ENCODE results near the gene HCN2.
A peak's percentile ranks its signal among the peaks of the same experiment; 100 is the strongest.

Gene HCN2

DNA sequence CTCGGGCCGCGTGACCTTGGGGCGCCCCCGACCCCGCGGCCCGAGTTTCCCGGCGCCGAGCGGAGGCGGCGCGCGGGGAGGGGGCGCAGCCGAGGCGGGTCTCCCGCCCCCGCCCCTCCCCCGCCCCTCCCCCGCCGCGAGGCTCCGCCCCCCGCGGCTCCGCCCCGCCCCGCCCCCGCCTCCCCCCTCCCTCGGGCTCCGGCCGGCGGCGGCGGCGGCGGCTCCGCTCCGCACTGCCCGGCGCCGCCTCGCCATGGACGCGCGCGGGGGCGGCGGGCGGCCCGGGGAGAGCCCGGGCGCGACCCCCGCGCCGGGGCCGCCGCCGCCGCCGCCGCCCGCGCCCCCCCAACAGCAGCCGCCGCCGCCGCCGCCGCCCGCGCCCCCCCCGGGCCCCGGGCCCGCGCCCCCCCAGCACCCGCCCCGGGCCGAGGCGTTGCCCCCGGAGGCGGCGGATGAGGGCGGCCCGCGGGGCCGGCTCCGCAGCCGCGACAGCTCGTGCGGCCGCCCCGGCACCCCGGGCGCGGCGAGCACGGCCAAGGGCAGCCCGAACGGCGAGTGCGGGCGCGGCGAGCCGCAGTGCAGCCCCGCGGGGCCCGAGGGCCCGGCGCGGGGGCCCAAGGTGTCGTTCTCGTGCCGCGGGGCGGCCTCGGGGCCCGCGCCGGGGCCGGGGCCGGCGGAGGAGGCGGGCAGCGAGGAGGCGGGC lies at the start of gene HCN2:
Gene HCN2, plus strand, starts transcription at position 189 of the 703 bp plus-strand sequence. Its CDS starts 65 bp downstream, at position 254.
- DNase-seq: no peak

DNA sequence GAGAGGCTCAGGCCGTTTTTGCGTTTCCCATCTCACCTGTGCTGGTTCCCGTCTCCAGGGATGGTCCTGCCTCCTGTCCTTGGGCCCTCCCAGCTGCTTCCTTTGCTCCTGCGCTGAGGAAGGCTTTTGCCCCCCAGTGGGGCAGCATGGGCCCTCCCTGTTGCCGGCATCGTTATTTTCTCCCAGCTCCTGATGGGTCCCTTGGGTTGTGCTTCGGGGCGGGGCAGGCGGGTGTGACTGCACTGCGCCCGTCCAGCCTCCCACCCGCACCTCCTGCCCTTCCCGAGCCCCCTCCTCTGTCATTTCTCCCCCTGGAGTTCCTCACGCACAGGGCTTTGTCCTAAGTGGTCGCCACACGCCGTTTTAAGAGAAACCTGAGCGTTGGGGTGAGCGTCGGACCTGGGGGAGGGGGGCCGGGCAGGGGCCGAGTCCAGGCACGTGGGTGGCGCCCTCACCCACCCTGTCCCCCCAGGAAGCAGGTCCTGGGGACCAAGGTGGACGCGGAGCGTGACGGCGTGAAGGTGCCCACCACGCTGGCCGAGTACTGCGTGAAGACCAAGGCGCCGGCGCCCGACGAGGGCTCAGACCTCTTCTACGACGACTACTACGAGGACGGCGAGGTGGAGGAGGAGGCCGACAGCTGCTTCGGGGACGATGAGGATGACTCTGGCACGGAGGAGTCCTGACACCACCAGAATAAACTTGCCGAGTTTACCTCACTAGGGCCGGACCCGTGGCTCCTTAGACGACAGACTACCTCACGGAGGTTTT lies 48.6 kb upstream of the HCN2 start:
- no peak for DNase-seq

DNA sequence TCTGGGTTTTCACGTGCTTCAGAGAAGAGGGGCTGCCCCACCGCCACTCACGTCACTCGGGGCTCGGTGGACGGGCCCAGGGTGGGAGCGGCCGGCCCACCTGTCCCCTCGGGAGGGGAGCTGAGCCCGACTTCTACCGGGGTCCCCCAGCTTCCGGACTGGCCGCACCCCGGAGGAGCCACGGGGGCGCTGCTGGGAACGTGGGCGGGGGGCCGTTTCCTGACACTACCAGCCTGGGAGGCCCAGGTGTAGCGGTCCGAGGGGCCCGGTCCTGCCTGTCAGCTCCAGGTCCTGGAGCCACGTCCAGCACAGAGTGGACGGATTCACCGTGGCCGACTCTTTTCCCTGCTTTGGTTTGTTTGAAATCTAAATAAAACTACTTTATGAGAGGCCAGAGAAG lies 48.0 kb upstream of the HCN2 start:
- no peak for DNase-seq

DNA sequence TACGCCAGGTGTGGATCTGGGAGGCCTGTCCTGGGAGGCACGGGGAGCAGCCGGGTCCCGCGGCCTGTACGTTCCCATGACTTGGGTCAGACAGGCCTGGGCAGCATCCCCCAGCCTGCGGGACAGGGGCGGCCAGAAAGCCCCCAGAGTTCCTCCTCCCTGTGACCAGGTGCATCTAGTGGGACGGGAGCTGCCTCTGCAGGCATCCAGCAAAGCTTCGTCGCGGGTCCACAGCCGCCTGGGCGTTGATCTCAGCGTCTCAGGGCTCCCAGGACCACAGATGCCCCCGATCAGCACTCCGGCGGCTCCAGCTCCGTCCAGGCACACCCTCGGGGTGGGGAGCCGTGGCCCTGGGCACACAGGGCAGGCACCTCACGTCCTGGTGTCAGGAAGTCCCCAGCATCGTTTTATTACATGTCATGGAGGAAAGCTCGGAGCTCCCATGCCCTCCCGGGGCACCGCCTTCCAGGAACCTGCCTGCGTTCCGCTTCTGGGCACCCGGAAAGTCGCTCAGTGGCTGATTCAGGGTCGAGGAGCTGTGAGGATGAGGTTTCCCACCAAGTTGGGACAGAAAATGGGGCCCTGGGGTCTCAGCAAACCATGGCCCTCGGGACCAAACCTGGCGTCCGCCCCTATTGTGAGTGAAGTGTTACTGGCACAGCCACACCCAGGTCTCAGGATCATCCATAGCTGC lies 47.4 kb upstream of the HCN2 start:
- DNase-seq: no peak

DNA sequence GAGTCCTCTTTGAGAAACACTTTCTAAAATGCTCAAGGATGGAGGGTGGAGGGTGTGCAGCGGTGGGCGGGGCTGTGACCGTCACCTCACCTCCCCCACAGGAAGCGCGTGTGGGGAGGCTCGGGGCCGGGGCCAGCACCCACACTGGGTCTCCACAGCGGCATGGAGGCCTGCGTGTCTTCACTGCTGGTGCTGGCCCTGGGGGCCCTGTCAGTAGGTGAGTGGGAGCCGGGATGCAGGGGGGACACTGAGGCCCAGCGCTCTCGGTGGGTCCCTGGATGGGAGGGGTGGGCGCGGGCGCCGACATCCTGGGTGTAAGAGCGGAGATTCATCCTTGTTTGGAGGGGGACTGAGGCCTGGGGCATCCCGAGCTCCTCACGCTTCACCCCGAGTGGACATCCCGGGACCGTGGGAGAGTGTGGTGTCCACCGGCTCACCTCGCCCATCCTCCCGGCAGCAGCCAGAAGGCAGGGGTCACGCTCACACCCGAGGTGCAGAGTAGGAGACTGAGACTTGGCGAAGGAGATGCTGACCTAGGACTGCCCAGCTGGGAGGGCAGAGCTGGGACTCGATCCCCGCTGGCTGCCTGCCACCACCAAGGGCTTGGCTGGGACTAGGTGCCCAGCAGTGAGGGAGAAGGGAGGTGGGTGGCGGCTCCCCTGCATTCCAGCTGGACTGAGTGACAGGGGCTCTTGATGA lies 45.6 kb upstream of the HCN2 start, which contains the start of gene GZMM:
Gene GZMM, plus strand, starts transcription at position 144 of the 699 bp plus-strand sequence. Its CDS starts 19 bp downstream, at position 163.
- DNase-seq: peak; percentile 72

DNA sequence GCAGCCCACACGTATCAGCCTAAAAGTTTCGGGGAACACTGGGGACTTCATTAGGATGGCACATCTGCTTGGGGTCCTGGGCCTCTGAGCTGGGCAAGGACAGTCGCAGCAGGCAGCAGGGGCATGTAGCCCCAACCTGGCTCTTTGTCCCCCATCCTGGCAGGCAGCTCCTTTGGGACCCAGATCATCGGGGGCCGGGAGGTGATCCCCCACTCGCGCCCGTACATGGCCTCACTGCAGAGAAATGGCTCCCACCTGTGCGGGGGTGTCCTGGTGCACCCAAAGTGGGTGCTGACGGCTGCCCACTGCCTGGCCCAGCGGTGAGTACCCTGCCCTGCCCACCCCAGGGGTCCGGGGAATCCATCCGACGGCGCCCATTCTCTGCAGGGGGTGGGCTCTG lies 42.6 kb upstream of the HCN2 start:
- DNase-seq: no peak

DNA sequence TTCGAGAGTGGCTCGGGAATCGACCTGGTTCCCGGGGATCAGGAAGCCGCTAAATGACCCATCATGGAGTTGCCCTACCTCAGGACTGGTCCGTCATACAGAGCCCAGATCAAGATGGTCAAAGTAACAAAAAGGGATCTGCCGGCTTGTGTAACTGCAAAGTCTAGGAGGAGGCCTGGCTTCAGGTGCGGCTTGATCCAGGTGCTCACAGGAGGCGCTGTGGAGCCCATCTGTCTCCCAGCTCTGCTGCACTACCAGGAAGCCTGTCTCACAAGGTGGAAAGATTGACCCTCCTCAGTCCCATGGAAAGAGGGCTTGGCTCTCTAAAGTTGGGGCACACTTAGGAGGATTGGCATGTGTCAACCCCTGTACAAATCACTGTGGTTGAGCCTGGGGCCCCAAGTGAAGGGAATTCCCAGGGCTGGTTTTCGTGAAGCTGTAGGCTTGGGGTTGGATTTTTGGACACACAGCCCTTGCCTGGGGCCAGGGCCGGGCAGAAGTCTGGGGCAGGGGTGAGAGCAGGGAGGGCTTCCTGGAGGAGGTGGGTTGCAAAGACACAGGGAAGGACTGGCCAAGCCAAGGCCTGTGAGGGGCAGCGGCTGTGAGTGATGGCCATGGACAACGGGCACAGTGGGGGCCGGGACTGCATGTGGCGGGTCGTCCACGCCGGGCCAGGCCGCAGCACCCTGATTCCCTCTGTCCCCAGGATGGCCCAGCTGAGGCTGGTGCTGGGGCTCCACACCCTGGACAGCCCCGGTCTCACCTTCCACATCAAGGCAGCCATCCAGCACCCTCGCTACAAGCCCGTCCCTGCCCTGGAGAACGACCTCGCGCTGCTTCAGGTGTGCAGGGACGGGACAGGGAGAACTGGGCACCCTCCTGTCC lies 41.6 kb upstream of the HCN2 start:
- no peak for DNase-seq

DNA sequence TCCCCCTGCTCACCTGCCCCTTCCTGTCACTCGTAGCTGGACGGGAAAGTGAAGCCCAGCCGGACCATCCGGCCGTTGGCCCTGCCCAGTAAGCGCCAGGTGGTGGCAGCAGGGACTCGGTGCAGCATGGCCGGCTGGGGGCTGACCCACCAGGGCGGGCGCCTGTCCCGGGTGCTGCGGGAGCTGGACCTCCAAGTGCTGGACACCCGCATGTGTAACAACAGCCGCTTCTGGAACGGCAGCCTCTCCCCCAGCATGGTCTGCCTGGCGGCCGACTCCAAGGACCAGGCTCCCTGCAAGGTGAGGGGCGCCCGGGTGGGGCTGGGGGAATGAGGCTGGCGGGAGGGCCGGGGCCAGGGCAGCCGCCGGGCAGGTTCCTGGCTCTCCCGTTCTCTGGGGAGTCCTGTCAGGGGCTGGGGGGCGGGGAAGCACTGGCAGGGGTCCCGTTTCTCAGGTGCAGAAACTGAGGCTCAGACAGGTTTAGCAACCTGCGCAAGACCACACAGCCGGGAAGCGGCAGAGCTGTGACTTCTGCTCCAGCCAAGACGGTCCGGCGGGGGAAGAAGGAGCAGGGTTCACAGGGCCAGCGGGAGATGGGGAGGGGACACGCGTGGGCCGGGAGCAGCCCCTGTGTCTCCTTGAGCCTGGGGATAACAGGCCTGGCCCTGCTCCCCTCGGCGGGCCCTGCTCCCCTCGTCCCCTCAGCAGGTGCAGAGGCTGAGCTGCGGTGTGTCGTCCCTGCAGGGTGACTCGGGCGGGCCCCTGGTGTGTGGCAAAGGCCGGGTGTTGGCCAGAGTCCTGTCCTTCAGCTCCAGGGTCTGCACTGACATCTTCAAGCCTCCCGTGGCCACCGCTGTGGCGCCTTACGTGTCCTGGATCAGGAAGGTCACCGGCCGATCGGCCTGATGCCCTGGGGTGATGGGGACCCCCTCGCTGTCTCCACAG lies 40.5 kb upstream of the HCN2 start:
- no peak for DNase-seq

DNA sequence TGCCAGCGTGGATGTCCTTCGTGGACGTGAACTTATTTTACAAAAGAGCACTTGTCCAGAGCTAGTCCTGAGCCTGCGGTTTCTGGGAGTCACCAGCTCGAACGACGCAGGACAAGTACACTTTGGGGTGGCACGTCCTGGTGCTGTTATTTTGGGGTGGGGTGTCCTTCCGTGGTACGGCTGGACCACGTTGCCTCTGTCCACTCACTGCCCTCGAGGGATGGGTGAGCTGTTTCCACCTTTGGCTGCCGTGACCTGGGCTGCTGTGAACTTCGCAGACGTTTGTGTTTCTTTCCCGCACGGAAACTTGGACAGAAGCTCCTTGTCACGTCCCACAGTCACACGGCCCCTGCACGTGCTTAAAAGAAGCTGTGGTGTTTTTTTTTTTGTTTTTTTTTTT lies 34.9 kb upstream of the HCN2 start:
- no peak for DNase-seq

DNA sequence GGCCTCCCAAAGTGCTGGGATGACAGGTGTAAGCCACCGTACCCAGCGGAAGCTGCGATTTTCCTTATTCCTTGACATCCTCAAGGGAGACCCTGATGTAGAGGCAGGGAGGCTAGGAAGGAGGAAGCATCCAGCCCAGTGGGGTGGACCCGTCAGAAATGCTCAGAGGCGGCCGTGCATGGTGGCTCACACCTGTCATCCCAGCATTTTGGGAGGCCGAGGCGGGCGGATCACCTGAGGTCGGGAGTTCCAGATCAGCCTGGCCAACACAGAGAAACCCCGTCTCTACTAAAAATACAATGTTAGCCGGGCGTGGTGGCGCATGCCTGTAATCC lies 34.2 kb upstream of the HCN2 start:
- DNase-seq: no peak

DNA sequence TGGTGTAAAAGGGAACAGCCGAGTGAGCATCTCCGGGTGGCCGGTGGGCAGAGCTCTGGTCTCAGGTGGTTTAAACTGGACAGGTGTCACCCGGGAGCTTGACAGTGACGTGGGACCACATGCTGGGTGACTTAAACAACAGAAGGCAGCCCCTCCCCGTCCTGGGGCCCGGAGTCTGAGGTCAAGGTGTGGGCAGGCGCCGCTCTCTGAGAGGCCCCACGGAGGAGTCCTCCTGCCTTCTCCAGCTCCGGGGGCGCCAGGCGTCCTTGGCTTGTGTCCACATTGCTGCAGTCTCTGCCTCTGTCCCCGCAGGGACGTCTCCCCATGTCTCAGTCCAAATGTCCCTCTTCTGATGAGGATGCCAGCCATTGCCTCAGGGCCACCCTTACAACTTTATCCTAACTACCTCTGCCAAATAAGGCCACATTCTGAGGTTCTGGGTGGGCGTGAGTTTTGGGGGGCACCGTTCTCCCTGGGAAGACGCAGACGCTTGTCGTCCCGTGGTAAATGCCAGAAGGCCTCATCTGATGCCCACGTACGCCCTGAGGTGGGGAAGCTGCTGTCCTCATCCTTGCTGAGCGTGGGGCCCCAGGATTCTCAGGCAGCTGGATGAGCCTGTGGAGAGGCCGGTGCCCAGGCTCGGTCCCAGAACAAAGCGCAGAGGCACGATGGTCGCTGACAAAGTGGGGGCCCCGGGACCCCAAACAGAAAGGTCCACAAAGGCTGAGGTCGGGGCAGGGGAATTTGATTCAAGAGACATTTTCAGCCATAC lies 32.9 kb upstream of the HCN2 start:
- DNase-seq: no peak

DNA sequence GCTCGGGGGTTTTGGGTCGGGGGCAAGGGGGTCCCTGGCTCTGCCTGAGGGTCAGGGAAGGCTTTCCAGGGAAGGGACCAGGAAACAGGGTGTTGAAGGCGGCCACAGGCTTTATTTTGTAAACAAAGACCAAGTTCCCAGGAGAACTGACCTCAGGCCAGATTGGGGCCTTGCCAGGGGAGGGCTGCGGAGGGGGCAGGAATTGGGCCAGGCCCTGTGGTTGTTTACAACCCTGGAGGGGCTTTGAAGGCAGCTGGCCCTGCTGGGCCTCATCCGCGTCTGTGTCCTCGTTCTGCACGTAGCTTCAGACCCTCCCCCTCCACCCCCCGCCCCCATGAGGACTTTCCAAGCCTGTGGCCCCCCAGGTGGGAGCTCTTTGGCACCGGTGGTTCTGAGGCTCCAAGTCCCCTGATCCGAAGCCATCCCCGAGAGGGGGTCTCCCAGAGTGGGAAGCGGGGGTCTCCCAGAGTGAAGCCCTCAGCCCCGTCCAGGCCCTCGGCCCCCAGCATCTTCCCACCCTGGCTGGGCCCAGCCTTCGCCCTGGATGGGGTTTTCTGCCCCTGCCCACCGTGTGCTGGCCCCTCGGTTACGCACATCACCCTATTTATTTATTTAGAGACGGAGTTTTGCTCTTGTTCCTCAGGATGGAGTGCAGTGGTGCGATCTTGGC lies 30.8 kb upstream of the HCN2 start:
- no peak for DNase-seq

DNA sequence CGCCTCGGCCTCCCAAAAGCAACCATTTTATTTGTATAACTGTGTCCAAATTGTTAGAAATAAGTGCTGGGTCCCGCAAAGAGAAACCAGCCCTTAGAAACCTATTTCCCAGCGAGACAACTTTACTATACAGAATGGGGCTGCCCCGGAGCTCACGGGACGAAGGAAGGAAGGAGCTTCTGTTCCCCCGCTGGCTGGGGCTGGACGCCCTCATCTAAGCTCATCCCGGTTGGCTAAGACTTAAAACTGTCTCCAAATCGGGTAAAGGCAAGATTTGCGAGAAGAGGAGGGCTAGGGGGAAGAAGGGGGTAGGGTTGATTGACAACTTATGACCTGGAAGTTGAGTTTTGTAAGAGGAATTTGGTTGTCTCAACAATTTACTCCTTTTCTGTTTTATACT lies 29.6 kb upstream of the HCN2 start:
- no peak for DNase-seq

DNA sequence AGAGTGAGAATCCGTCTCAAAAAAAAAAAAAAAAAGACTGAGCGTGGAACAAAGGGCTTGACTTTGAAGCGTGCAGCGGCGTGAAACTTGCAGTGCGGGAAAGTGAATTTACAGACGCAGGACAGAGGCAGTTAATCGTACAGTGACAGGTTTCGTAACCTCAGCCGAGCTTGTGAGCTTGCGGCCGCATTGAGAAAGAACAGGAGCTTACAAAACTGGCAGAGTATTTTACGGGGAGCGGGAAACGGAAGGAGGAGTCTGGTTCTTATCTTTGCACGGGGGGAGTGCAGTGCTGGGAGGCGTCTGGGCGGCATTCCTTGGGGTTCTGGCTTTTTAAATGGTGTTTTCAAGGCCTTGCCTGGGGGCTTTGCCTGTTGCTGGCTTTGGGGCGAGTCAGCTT lies 23.3 kb upstream of the HCN2 start:
- no peak for DNase-seq

DNA sequence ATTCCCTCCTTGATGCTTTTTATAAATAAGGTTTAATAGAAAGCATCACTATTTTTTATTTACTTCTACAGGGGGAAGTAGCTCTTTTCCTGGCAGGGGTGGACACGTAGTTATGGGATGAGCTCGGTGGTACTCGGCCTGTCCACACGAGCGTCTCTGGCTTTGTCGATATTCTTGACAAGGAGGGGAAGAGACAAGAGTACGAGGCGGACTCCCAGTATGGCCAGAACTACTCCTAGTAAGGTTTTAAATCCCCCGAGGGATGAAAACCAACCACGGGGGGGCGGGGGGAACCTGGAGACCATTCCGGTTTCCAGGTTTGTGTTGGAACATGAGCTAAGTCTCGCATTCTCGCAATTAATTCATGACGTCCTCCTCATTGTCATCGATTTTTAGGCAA lies 22.8 kb upstream of the HCN2 start:
- DNase-seq: no peak

DNA sequence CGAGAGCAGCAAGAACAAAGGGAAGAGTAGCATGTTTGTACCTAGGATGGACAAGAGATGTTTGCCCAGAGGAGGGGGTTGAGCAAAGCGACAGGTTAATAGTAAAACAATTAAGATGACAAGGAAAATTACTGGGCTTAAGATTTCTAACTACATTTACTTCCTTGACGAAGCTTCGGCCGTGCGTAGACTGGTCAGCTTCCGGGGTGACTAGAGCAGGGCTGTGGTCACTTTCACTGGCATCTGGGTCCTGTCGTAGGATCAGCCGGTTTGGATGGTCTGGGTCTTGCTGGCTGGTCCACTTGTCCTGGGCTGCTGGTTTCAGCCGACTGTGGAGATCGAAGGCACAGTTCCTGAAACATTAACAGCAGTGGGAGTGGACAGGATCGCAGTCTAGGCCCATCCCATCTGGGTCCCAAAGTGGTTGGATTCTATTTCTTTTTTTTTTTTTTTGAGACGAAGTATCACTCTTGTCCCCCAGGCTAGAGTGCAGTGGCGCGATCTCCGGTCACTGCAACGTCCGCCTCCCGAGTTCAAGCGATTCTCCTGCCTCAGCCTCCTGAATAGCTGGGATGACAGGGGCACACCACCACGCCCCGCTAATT lies 22.3 kb upstream of the HCN2 start:
- DNase-seq: no peak

DNA sequence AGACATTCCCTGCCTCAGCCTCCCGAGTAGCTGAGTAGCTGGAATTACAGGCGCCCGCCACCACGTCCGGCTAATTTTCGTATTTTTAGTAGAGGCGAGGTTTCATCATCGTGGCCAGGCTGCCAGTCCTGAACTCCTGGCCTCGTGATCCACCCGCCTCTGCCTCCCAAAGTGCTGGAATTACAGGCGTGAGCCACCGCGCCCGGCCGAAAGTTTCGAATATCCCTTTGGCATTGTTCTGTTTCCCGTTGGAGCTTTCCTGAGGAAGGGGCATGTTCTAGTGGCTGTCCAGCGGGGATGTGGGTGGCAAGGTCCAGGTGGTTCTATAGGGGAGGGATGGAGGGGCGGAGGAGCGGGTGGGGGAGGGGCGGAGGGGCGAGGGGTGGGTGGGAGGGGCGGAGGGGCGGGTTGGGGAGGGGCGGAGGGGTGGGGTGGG lies 19.4 kb upstream of the HCN2 start:
- no peak for DNase-seq

DNA sequence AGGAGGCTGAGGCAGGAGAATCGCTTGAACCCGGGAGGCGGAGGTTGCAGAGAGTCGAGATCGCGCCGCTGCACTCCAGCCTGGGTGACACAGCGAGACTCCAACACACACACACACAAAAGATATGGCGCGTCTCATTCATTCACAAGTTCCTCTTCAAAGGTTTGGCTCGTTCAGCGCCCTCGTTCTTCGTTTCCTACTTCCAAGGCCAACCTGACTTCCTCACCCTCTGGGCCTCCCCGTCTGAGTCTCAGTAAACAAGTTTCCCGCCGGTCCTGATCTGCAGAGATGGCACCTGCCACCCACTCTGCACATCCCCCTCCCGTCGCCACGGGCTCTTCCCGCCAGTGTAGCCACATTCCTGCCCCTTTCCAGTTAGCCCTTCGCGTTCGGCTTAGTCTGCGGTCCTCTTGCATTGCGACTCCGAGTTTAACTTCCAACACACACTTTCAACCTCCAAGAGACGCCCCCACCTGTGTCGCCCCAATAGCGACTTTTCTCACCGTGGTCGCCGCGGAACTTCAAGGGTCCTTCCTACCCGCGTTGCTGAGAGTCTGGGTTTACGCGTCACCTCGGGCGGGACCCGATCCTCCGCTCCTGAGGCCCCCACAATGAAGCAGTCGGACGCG lies 18.6 kb upstream of the HCN2 start:
- no peak for DNase-seq

DNA sequence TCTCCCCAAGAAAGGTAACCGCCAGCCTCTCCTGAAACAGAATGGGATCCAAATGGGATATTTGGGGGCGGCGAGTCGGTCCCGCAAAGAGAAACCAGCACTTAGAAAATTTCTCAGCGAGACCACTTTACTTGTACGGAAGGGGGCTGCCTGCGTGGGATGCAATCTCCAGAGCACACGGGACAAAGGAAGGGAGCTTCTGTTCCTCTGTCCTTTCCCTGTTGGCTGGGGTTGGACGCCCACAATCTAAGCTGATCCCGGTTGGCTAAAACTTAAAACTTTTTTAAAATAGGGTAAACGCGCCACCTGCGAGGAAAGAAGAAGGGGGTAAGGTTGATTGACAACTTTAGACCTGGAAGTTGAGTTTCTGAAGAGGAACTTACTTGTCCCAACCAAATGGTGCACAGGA lies 18.1 kb upstream of the HCN2 start:
- no peak for DNase-seq

Data from stimulated activated CD4-positive, alpha-beta T cell treated with anti-CD3 and anti-CD28 coated beads, Interleukin-4, amount 100 ng/mL, for 1 hour (primary cell).